GM19351 (cell line): ENCODE measurements around the gene RIMBP3C.
"Not testable (repeated sequence)": the region's sequence is repeated elsewhere in the genome, so short reads cannot be mapped to it uniquely, and the experiment has no call there.

ENCODE experiments used
- ATAC-seq: cut with Tn5 transposase; IDR thresholded peaks from one replicate; pipeline ENCODE4 v1.9.1; 2021; ENCODE audit warnings: mild to moderate bottlenecking, moderate library complexity; ENCODE audit not compliant: unreplicated experiment

RIMBP3C gene

DNA sequence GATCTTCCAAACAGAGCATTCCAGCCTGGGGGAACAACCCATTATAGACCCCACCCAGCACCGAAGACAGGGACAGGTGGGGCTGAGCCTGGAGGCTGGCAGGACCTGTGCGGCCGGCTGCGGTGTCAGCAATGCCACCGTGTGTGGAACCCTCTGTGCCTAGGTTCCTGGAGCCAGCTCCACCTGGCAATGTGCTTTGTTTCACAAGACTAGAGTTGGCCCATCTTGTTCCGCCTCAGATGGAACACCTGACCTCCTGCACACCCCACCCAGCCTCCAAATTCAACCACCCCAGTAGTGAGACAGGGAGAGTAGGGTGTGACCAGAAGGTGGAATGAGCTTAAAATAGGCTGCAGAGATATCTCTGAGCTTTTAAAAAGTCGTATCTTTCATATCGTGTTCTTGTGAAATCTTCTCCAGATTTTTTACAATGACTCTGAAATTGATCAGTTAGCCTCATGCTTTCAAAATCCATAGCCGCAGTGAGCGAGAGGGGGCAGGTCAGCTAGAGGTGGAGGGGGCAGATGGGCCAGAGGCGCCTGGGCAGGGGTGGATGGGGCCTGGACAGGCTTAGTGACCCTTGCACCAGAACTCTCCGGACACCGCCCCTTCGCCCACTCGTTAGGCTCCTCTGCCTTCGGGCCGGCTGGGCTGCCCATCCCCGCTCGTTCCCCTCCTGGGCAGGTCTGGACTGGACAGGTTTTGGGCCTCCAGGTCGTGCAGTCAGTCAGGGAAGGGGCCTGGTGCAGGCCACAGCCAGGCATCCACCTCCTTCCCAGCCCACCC lies 18.2 kb downstream of the RIMBP3C start:
- ATAC-seq: not testable (repeated sequence)

DNA sequence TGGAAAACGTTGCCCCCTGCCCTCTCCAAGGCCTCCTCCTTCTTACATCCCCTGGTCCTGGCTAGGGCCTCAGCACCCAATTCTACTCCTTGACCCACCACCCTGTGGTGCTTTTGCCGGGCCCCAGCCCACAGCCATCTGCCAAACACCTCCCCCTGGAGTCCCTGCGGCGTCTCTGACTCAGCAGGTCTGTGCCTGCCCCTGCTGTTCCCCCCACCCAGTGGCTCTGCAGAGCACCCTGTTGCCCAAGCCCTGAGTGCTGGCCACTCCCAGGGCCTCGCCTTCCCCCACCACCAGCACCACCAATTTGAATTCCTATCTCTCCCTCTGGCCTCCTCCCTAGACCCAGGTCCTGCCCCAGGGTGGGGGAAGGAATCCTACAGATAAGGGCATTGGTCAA lies 19.7 kb downstream of the RIMBP3C start:
- not testable (repeated sequence) for ATAC-seq

DNA sequence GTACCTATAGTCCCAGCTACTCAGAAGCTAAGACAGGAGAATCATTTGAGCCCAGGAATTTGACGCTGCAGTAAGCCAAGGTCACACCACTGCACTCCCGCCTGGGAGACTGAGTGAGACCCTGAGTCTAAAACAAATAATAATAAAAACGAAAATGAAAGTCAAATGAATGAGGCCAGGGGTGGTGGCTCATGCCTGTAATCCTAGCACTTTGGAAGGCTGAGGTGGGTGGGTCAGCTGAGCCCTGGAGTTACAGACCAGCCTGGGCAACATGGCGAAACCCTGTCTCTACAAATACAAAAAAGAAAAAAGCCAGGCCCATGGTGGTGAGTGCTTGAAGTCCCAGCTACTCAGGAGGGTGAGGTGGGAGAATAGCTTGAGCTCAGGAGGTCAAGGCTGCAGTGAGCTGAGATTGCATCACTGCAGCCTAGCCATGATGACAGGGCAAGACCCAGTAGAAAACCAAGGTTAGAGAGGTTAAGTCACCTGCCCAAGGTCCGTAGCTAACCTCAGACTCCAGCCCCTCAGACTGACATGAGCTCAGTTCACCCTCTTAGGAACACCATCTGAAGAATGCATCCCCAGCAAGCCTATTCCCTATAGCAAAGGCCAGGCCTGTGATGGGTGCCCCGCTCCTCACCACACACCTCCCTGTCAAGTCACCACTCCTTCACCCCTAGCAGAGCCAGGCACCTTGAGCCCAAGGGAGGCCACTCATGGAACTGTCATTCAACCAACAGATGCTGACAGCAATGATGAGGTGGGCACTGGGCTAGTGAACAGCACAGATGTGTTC lies 24.4 kb downstream of the RIMBP3C start:
- ATAC-seq: not testable (repeated sequence)

DNA sequence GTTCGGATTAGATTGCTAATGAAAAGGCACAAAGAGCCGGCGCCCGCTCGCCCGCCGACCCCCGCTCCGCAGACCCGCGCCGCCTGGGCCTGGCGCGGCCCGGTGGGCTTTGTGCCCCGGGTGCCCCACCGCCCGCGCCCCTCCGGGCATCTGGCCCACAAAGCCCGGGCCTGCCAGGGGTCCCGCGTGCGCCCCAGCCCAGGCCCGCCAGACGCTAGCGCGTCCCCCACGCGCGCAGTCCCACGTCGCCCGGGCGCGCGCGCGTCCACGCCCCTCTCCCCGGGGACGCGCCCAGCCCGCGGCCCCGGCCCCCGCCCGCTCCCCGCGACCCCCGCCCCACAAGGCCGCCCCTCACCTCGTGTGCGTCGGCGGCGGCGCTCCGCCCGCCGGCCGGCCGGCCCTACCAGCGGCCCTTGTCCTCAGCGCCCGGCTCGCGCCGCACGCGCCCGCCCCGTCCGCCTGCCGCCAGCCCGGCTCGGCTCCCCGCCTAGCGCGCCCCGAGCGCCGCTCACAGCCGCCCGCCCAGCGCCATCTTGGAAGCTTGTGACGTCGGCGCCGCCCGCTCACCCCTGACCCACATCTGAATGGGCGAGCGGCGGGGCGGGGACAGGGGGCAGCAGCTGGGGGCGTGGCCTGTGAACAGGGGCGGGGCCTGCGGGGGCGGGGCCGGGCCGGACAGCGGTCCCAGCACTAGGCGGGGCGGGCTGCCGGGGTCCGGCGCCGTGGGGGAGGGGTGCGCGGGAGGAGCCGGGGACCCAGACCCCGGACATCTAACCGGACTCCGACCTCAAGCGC lies 34.1 kb downstream of the RIMBP3C start:
- peak; percentile 69 for ATAC-seq

DNA sequence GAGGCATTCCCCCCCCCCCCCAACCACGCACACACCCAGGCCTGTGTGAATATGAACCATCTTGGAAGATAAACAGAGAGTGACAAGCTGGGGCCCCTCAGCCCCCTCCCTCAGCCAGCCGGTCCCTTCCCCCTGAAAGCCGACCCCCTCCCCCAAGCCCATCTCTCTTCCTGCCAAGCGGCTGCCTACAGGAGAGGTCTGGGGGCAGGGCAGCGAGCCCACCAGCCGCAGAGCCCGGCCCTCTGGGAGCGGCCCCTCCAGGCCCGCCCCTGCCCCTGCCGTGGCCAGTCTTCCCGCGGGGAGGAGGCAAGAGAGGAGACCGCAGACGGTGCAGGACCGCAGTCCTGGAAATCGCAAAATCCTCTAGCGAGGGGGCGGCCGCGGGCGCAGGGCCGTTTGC lies 34.7 kb downstream of the RIMBP3C start:
- ATAC-seq: not testable (repeated sequence)

DNA sequence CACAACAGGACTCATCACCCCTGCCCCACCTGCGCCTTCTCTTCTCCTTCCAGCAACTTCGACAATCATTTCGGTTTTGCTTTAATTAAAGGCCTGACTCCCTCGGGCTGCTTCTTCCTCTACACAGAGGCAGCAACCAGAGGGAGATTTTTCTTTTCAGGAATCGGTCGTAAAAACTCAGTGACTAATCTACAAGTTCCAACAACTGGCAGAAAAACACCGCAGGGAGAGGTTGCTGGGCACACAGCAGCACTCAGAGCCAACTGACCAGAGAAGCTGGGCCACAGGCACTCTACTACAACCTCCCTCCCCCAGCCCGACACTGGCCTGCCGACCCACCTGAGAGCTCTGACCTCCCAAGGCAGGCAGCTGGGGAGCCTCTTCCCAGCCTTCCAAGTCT lies 36.0 kb downstream of the RIMBP3C start:
- ATAC-seq: not testable (repeated sequence)

DNA sequence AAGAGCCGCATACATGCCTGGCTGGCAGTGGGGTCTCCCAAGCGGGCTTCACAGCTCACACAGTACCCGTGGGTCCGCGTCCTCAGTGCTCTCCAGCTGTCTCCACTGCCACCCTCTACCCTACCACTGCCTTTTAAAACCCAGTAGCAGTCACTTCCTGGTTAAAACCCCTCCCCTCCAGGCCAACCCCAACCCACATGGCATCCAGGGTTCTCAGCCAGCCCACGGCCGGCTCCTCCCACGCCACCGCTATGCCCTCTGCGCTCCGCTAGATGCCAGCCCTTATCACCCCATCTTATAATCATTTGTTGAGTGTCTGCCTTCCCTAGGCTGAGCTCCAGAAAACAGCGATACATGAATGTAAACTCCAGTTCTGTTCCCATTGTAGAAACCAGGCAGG lies 37.1 kb downstream of the RIMBP3C start:
- ATAC-seq: not testable (repeated sequence)

DNA sequence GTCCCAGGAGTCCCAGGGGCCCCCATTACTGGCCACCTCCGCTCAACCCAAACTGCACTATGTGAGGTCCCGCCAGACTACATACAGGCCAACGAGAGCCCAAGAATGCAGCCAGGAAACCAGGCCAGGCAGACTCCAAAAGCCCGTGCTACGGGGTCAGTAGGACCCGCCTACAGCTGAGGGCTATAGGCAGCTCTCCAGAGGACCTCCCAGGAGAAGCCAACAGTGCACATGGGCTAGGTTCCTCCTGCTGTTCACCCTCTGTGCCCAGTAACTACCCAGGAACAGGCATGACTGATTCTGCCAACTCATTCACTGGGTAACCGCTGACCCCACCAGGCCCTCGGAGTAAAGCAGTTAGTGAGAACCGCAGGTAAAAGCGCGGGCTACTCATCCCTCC lies 39.2 kb downstream of the RIMBP3C start:
- not testable (repeated sequence) for ATAC-seq

DNA sequence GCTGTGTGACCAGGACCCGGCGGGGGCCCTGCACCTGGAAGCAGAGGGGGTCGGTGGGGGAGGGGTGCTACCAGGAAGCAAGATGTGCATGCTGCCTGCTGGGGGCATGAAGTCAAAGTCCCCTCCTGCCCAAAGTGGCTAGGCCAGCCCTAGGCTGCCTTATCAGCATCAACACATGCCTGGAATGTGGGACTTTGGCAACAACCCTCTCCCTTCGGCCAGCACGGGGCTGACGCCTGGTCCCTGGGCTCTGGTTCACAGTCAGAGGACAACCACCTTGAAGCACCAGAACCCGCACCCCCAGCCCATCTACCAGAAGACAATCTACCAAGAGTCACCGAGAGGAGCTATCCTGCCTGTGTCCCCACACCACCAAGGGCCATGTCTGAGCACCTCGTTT lies 40.9 kb downstream of the RIMBP3C start:
- ATAC-seq: not testable (repeated sequence)

DNA sequence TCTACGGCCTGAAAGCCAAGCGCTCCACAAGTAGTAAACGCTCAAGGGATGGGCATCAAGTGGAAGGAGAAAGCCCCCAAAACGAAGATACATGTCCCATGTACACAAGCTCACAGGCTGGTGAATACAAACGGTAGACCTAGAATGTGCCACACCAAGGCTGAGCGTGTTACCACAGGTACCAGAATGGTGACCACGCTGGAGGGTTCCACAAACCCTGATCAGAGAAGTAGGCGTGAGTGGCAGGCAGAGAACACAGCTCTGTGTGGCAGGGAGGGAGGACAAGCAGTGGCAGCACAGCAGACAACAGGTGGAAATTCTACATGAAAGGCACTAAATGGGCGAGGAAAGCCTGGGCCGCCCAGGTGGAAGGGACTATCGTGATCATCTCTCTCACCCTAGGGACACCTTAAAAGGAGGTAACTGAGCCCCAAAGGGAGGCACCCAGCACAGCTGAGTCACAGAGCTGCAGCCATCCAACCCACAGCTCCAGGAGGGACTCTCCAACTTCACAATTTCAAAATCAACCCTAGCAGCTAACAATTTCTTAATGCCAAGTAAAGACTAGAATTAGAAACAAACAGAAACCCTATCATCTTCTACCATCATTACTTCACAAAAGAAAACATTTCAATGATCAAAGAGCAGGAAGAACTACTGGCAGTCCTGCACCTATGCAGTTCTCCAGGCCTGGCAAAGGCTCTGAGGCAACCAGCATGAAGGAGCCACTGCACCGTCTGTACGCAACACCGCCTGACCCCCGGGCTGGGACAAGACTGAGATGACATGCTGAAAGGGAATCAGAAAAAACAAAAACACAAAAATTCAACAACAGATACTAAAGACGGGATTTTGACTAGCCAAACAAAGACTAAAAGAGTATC lies 51.4 kb downstream of the RIMBP3C start:
- ATAC-seq: not testable (repeated sequence)

DNA sequence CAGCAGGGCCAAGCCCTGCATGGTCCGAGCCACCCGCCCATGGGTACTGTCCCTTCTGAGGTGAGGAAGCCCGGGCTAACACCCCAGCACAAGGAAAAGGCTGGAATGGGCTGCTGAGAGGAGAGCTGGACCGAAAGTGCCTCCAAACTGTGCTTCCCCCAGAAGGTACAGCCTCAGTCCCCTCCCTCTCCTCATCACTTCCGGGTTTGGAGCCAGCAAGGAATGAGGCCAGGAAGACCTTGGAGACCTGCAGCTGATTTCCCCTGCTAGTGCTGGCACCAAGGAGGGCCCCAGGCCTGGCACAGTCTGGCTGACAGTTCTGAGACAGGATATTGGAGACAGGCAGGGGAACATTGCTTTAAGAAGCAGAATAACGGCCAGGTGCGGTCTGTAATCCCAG lies 52.8 kb downstream of the RIMBP3C start:
- ATAC-seq: not testable (repeated sequence)

DNA sequence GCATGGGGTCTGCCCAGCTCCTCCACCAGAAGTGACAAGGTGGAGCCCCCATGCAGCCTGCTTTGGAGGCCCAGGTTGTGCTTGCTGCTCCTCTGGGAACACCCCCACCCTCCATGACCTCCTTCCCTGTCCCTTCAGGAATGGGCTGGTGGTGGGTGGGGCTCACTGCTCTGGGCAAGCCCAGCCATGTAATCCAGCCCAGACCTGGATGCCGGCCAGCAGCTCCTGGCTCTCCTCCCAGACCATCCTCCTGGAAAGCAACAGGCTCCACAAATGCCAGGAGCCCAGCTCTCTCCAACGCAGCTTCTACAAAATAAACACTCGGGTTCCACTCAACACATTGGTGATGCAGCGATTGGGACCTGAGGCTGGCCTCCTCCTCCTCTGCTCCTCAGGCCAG lies 53.3 kb downstream of the RIMBP3C start:
- ATAC-seq: not testable (repeated sequence)
